ENCODE results near the gene MEIG1.
A peak's percentile ranks its signal among the peaks of the same experiment; 100 is the strongest.

DNA sequence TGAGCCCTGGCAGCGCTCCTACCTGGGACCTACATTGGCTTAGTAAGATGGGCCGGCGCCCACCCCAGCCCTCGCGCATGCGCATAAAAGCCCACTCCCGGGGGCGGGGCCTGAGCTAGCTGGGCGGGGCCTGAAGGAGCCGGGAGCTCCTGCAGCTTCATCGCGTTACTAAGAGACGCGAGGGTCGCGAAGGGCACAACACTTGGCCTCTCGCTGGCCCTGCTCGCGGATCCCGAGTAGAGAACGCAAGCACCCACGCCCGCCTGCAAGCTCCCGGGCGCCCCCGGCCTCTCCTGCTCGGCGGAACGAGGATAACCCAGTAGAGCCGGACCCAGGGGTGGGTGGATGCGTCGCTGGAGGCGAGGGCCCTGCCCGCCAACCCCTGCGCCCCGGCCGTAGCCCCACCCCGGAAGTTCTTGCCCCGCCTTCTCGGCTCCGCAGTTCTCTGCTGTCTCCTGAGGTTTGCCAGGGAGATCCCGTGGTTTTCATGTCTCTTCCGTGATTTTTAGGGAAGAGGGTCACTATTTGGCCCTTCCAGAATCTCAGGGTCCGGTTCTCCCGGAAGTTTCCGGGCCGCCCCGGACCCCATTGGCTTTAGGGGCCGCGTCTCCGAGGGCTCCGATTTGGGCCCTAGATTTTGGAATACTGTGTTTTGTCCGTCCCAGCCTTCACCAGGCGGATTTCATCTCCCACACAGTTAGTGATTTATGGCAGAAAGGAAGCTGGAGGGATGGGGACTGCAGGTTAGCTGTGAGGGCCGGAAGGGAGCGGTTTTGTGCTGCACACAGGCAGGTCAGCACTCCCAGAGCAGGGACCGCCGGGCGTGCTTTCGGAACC lies at the start of gene MEIG1:
- TF ChIP-seq, protein P1, sequence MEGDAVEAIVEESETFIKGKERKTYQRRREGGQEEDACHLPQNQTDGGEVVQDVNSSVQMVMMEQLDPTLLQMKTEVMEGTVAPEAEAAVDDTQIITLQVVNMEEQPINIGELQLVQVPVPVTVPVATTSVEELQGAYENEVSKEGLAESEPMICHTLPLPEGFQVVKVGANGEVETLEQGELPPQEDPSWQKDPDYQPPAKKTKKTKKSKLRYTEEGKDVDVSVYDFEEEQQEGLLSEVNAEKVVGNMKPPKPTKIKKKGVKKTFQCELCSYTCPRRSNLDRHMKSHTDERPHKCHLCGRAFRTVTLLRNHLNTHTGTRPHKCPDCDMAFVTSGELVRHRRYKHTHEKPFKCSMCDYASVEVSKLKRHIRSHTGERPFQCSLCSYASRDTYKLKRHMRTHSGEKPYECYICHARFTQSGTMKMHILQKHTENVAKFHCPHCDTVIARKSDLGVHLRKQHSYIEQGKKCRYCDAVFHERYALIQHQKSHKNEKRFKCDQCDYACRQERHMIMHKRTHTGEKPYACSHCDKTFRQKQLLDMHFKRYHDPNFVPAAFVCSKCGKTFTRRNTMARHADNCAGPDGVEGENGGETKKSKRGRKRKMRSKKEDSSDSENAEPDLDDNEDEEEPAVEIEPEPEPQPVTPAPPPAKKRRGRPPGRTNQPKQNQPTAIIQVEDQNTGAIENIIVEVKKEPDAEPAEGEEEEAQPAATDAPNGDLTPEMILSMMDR (IDR thresholded peaks at IDR 0.05): no peak
- peak; percentile 37 for TF ChIP-seq POLR2AphosphoS5 (IDR thresholded peaks at IDR 0.05; ENCODE audit: low read depth, low read length)
- TF ChIP-seq, protein P2, sequence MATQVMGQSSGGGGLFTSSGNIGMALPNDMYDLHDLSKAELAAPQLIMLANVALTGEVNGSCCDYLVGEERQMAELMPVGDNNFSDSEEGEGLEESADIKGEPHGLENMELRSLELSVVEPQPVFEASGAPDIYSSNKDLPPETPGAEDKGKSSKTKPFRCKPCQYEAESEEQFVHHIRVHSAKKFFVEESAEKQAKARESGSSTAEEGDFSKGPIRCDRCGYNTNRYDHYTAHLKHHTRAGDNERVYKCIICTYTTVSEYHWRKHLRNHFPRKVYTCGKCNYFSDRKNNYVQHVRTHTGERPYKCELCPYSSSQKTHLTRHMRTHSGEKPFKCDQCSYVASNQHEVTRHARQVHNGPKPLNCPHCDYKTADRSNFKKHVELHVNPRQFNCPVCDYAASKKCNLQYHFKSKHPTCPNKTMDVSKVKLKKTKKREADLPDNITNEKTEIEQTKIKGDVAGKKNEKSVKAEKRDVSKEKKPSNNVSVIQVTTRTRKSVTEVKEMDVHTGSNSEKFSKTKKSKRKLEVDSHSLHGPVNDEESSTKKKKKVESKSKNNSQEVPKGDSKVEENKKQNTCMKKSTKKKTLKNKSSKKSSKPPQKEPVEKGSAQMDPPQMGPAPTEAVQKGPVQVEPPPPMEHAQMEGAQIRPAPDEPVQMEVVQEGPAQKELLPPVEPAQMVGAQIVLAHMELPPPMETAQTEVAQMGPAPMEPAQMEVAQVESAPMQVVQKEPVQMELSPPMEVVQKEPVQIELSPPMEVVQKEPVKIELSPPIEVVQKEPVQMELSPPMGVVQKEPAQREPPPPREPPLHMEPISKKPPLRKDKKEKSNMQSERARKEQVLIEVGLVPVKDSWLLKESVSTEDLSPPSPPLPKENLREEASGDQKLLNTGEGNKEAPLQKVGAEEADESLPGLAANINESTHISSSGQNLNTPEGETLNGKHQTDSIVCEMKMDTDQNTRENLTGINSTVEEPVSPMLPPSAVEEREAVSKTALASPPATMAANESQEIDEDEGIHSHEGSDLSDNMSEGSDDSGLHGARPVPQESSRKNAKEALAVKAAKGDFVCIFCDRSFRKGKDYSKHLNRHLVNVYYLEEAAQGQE (IDR thresholded peaks at IDR 0.05; ENCODE audit: insufficient read depth in 1 of 2, low read depth in 2 of 2, low read length in 1 of 2): no peak
